Peyer's patch (tissue), 4 donors: ENCODE data around the gene STAG3.
A peak's percentile ranks its signal among the peaks of the same experiment; 100 is the strongest.

Experiments used
- POLR2A ChIP-seq, 2 donors: fragments of 450-650 bp; IDR thresholded peaks; one replicate each; pipeline ENCODE4 v1.5.1; 2017; ENCODE audit warnings: antibody characterized with exemption in 2 of 2, mild to moderate bottlenecking in 2 of 2, moderate library complexity in 2 of 2
- TF ChIP-seq, protein P1 (sequence below), 6 experiments: fragments of 450-650 bp in 4 of 6; fragments of 200-600 bp in 2 of 6; sonication (generic) in 1 of 6; IDR thresholded peaks; one replicate each; pipeline ENCODE4 v1.5.1; 2017 to 2019; ENCODE audit warnings: antibody characterized with exemption in 6 of 6, mild to moderate bottlenecking in 3 of 6, moderate library complexity in 1 of 6

DNA sequence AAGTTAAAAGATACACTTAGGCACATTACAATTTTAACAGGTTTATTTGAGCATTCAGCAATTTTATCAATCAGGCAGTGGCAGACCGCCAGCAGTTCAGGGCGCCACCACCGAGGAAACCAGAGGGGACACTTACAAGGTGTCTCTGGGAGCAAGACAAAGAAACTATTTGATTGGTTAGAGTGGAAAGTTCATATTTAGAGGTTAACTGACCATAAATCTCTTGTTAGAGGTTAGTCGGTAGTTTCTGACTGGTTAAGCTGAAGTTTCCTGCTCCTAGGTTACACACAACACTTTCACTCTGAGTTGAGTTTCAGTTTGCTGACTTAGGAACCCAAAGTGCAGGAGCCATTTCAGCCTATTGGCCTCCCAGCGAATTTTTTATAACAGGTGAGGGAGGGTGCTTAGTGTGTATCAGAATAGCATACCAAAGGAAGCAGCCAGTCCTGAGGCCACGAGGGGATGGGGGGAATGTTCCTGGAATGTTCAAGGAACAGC is 31.2 kb downstream of the STAG3 start:
- TF ChIP-seq, protein P1, sequence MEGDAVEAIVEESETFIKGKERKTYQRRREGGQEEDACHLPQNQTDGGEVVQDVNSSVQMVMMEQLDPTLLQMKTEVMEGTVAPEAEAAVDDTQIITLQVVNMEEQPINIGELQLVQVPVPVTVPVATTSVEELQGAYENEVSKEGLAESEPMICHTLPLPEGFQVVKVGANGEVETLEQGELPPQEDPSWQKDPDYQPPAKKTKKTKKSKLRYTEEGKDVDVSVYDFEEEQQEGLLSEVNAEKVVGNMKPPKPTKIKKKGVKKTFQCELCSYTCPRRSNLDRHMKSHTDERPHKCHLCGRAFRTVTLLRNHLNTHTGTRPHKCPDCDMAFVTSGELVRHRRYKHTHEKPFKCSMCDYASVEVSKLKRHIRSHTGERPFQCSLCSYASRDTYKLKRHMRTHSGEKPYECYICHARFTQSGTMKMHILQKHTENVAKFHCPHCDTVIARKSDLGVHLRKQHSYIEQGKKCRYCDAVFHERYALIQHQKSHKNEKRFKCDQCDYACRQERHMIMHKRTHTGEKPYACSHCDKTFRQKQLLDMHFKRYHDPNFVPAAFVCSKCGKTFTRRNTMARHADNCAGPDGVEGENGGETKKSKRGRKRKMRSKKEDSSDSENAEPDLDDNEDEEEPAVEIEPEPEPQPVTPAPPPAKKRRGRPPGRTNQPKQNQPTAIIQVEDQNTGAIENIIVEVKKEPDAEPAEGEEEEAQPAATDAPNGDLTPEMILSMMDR (IDR thresholded peaks at IDR 0.05) = peak in 2 of 6 experiments; percentile 3 to 6
- no peak for TF ChIP-seq POLR2A (IDR thresholded peaks at IDR 0.05)
